ENCODE measurements around the gene GOLGA8G.
"Not testable (repeated sequence)": the region's sequence is repeated elsewhere in the genome, so short reads cannot be mapped to it uniquely, and the experiment has no call there.

Gene GOLGA8G, protein sequence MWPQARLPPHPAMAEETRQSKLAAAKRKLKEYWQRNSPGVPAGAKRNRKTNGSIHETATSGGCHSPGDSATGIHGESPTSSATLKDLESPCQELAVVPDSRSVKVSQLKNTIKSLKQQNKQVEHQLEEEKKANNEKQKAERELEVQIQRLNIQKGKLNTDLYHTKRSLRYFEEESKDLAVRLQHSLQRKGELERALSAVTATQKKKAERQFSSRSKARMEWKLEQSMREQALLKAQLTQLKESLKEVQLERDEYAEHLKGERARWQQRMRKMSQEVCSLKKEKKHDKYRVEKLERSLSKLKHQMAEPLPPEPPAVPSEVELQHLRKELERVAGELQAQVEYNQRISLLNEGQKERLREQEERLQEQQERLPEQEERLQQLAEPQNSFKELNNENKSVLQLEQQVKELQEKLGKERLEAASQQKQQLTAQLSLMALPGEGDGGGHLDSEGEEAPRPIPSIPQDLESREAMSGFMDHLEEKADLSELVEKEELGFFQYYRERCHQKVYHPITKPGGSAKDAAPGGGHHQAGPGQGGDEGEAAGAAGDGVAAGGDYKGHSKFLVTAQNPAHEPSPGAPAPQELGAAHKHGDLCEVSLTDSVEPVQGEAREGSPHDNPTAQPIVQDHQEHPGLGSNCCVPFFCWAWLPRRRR

DNA sequence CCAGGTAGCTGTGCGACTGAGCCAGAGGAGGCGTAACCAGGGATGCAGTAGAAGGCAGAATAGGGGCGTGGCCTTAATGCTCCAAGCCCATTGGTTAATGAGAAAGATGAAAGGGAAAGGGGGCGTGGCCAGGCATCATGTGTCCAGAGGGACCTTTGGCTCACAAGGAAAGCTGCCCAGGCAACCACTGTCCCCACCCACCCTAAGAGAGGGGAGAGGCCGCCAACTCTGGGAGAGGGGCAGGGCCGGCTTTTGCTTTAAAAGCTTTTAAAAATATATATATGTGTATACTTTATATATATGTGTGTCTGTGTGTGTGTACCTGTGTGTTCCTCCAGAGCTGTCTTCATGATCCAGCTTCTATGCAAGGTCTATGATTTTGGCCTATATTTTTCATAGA lies at the start of gene GOLGA8G:
GOLGA8G (minus strand) TSS at position 18 of the 400 bp plus-strand sequence. CDS start 62 bp downstream, outside the sequence.
- not testable (repeated sequence) for DNase-seq (ENCODE audit: low read depth)

DNA sequence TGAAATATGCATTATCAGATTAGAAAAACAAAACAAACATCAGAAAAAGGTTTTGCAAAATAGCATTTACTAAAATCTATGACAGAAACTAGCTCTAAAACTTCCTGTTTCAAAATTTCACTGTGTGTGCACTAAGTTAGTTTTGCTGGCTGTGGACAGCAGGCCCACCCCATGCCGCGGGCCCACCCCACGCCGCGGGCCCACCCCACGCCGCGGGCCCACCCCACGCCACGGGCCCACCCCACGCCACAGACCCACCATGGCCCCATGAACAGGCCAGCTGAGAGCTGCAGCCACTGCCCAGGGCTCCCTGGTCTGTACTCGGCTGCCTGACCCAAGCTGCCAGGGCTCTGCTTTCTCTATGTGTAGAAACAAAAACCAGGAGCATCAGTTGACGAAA lies 40.6 kb upstream of the GOLGA8G start:
- not testable (repeated sequence) for DNase-seq (ENCODE audit: low read depth)

DNA sequence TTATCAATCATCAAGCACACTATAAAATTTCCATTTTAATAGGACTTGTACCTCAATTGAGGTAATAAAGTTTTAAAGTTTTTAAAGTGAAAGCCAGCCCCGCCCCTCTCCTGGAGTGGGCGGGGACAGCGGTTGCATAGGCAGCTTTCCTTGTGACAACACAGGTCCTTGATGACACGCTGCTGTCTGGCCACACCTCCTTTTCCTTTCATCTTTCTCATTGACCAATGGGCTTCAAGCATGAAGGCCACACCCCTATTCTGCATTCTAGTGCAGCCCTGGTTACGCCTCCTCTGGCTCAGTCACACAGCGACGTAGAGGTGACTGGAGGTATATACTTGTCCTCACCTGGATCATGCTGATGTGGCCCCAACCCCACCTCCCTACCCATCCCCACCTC lies 20.5 kb upstream of the GOLGA8G start, which contains the start of gene GOLGA6L25:
GOLGA6L25 (plus strand) TSS at position 301 of the 400 bp plus-strand sequence; CDS start at position 362, 61 bp downstream.
- not testable (repeated sequence) for DNase-seq (ENCODE audit: low read depth)

DNA sequence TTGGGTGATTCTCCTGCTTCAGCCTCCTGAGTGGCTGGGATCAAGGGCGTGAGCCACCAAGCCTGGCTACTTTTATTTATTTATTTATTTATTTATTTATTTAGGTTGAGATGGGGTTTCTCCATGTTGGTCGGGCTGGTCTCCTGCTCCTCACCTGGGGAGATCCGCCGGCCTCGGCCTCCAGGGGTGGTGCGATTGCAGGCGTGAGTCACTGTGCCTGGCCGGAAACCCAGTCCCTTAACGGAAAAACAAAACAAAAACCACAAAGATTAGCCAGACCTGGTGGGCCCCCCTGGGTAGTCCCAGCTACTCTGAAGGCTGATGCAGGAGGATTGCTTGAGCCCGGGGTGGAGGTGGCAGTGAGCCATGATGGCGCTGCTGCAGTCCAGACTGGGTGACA lies 17.6 kb downstream of the GOLGA8G start:
- DNase-seq (ENCODE audit: low read depth) = not testable (repeated sequence)

DNA sequence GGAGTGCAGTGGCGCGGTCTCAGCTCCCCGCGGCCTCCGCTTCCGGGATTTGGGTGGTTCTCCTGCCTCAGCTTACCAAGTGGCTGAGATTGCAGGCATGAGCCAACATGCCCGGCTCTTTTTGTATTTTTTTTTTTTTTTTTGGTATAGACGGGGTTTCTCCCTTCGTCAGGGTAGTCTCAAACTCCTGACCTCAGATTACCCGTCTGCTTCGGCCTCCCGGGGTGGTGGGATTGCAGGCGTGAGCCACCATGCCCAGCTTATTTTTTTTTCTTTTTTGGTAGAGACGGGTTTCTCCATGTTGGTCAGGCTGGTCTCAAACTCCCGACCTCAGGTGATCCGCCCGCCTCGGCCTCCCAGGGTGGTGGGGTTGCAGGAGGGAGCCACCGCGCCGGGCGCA lies 18.6 kb downstream of the GOLGA8G start:
- DNase-seq (ENCODE audit: low read depth) = not testable (repeated sequence)

DNA sequence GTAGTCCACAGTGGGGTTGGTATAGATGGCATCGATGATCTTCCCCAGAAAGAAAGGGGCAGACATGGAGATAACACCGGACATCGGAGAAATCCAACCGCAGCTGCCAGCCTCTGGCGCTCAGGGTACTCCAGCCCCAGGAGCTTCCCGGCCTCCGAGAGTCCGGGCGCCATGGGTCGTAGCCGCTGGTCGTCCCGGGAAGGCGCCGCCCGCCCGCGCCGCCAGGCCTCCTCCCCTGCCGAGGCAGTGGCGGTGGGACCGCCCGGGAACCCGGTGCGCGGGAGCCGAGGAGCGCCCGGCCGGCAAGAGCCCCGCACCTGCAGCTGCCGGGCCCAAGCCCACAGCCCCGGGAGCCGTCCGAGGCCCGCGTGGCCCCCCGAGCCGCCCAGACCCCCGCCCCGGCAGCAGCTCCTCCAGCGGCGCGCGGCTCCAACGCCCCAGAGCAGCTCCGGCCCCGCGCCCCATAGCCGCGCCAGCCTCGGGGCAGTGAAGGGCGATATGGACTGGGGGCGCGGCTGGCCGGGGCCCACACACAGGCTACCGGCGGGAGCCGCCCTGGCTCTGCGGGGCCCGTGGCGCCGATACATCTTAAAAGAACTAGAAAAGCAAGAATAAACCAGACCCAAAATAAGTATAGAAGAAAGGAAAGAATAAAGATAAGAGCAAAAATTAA lies 24.4 kb downstream of the GOLGA8G start:
- DNase-seq (ENCODE audit: low read depth) = not testable (repeated sequence)

DNA sequence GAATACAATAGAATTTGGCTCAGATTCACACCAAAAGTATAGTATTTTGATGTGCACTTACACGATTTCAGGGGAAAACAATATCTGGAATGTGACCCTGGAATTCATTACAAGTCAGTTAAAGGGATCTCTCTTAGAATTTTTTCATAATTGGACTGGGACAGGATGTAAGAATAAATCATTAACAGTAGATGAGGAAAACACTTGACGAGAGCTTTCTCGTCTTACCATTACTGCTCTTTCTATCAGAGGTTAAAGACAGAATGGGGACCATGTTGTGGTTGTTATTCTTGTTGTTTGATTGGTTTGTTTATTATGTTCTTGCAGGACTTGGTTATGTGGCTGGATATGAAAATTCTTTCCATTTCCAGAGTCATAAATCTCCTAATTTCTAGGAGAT lies 51.4 kb downstream of the GOLGA8G start:
- not testable (repeated sequence) for DNase-seq (ENCODE audit: low read depth)
